Left renal cortex interstitium (tissue), 4 donors: ENCODE data around the gene MEX3B. TPM values are rescaled to one million over a fixed set of nuclear protein-coding genes. Genes with fewer than 3 reads are reported as not detected.

Source experiments
- DNase-seq, 4 donors: peaks; one replicate each; pipeline ENCODE4 v3.0.0-alpha.2; 2013; ENCODE audit warnings: low read depth in 4 of 4, low spot score in 2 of 4, missing footprints in 1 of 4
- polyA plus RNA-seq, 4 donors: library from polyadenylated mRNA; unstranded; fragments of 120-200 nt; gene quantifications; one replicate each; pipeline ENCODE4 v1.2.1, GENCODE V29; 2013; ENCODE audit not compliant: insufficient read length in 4 of 4

MEX3B gene
- polyA plus RNA-seq = 10 to 100 TPM; 11.7 to 22.5 (median 17.6) TPM

GRCh38 chr15:82045892-82046665 lies at the start of gene MEX3B:
MEX3B (minus strand) TSS chr15:82046018; CDS start chr15:82045705, 313 bp downstream.
- DNase-seq = peak; percentile 83 to 92 (median 87)

- no peak for DNase-seq
These were observed 48.0 kb upstream of the MEX3B start for GRCh38 chr15:82093774-82094211.

GRCh38 chr15:82093325-82093724 lies 47.5 kb upstream of the MEX3B start:
- no peak for DNase-seq

DNA sequence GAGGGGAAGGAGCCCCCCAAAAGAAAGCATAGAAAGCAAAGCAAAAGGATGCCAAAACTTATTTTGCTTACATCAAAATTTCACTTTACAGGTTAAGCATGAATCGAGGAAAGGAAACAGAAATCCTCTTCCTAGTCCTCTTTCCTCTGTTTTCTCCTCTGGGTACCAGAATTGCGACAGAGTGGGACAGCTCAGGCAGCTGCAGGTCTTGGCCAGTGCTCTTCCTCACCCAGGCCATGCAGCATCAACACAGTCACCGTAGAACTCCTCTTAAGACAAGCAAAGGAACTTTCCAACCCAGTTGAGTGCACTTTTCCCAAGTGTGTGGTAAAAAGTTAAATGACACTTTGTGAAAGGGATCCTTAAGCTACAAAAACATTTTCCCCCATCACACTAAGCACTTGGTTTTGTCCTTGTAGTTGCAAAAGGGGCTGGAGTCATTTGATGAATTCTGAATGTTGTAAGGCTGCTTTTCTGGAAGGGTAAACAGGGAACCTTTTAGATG lies 45.9 kb upstream of the MEX3B start:
- DNase-seq = no peak

DNA sequence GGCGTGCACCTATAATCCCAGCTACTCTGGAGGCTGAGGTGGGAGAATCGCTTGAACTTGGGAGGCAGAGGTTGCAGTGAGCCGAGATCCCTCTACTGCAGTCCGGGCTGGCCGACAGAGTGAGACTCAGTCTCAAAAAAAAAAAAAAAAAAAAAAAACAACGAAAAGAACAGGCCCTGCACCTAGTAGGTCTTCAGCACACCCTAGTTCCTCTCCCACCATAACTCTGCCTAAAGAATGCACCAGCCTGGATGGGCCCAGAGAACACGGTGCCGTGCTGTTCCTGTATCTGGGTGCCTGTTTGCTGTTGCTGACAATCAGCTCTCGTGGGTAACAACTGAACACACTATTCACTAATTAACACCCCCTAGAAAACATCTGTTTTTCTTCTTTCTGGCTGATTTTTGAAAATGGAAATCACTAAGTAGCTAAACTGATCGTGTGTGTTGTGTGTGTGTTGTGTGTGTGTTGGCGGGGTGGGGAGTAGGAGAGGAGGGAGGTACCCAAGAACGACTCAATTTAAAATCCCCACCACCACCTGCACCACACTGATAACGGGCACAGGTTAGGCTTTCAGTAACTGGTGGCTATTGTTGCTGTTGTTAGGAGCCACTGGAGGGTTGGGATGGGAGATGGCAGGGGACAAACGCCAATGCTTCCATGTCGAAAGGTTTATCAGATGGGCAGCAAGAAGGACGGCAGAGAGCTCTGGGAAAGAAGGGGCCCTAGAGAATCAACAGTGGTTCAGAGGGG lies 40.6 kb upstream of the MEX3B start:
- no peak for DNase-seq

- DNase-seq = no peak
These were observed 36.3 kb upstream of the MEX3B start for GRCh38 chr15:82081914-82082762.

- DNase-seq = no peak
These were observed 35.0 kb upstream of the MEX3B start for GRCh38 chr15:82080774-82081173.

DNA sequence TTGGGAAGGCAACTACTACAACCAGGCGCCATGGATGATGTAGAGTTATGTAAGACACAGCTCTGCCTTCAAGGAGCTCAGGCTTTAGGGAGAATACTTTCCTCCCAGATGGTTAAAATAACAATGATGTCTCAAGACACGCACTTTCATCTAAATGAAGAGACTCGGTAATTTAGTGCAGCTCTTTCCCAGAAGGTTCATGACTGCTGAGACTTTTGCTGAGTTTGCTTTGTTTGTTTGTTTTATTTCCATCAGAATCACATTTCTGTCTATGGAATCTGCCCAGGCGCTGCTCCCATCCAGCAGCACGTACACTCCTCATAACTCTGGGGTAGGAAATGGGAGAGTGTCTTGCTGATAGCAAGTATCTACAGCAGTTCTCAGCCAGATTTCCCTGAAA lies 33.9 kb upstream of the MEX3B start:
- no peak for DNase-seq

DNA sequence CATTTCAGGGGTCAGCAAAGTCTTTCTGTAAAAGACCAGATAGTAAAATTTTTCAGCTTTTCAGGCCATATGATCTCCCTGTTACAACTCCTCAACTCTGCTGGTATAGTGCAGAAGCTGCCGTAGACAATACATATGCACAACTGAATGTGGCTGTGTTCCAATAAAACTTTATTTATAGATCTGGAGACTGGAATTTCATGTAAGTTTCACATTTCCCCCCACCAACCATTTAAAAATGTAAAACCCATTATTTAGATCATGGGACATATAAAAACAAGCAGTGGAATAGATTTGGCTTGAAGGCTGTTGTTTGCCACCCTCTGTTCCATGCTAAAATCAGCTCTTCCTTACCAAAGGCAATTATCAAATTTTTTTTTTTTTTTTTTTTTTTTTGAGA lies 28.8 kb upstream of the MEX3B start:
- no peak for DNase-seq

DNA sequence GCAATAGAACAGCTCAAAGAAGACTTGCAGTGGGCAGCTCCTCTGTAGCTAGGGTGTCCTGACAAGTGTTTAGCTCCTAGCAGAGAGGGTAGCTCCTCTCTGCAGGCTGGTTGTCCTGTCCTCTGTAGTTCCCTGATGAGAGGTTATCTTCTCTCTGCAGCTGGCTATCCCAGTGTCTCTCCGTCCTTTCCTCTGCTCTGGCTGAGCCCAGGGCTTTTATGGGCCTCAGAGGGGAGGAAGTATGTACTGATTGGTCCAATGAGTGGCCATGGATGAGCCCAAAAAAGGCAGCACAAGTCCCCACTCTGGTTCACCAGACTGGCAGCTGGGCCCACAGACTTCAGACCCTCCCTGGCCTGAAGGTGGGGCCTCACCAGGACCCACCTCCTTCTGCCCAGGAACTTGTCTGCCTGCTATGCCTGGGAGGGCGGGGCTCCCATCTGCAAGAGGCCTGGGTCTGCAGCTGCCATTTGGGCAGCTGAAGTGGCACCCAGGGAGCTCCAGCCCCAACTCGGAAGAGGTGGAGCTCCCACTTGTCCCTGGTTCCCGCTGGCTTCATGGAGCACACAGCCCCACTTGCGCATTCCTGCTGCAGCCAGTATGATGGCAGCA lies 27.2 kb upstream of the MEX3B start:
- no peak for DNase-seq

GRCh38 chr15:82066455-82066854 lies 20.6 kb upstream of the MEX3B start:
- DNase-seq = no peak

GRCh38 chr15:82064824-82065223 lies 19.0 kb upstream of the MEX3B start:
- no peak for DNase-seq

DNA sequence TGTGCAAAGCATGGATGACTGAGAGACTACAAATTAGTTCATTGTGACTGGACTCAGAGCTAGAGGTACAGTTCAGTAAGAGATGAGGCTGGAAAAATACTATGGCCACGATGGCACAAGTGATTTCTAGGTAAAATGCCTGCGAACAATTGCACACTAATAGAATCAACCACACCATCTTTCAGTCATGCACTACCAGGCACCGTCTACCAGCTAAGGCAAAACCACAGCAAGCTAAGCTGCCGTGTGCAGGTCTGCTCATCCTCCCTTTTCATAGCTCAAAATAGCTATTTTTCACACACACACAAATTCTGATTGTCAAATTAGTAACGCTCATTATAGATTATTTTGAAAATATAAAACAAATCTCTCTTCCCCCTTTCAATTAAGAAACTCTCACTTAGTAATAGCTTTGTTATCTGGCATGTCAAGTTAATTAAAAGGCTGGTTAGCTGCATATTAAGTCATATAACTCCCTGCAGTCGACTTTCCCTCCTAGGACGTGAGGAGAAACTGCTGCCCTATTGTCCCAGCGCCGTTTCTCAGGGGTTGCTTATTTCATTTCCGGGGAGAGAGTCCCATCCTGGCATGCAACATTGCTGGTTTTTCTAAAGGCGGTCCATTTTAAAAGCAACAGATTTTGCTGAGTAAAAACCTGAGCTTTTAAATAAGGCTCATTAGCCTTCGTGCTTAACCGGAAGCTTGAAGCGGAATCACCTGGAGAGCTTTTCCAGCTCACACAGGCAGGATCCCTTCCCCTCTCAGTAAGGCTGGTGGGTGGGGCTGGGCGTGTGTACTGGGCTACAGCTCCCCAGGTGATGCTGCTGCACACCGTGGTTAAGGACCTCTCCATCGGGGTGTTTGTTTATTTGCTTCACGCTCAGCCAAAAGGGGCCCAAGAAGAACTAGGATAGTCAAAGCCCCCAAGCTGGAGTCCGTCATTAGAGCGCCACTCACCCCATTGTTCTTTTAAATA lies 16.9 kb upstream of the MEX3B start:
- DNase-seq = no peak

DNA sequence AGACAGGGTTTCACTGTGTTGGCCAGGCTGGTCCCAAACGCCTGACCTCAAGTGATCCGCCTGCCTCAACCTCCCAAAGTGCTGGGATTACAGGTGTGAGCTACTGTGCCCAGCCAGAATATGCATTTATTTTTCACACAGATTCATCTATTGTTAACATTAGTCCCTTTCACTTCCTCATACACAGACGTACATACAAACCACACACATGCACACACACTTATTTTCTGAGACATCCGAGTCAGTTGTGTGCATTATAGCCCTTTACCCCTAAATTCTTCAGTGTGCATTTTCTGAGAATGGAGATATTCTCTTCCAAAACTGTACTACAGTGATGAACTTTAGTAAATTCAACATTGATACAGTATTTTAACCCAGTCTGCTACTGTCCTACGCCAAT lies 15.0 kb upstream of the MEX3B start:
- DNase-seq = no peak

DNA sequence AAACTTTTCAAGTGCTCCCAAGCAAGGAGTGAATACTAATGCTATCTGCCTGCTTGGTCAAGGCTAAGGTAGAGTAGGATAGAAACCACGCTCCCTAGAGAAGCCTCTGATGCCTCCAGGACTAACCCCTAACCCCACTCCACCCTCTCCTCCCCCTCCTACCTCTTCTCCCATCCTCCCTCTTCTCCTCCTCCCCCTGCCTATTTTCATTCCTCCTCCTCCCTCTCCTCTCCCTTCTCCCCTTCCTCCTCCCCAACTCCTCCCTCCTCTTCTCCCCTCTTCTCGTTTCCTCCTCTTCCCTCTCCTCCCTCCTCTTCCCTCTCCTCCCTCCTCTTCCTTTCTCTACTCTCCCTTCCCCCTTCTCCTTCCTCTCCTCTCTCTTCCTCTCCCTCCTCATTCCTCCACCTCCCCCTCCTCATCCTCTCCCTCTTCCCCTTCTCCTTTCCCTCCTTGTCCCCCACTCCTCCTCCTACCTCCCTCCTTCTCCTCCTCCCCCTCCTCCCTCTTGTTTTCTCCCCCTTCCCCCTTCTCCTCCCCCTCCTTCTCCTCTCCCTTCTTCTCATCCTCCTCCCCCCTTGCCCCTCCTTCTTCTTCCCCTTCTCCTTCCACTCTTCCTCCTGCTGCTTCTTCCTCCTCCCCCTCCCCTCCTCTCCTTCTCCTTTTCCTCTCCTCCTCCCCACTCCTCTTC lies 12.8 kb upstream of the MEX3B start:
- no peak for DNase-seq

GRCh38 chr15:82058026-82058425 lies 12.2 kb upstream of the MEX3B start:
- no peak for DNase-seq

GRCh38 chr15:82056958-82057823 lies 11.4 kb upstream of the MEX3B start:
- DNase-seq = no peak

DNA sequence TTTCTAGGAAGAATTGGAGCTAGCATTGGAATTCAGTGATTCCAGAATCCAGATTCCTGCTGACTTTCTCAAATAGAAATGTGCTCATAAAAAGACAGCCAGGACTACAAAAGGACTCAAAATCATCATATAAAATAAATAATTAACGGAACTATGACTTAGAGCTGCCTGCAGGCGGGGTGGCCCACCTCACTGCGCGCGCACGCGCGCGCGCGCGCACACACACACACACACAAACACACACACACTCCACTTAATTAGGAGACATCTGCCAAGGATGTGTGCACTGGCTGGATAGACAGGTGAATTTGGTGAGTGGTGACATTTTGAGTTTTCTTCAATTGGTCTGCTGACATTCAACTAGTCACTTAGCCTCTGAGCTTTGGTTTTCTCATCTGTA lies 6.9 kb upstream of the MEX3B start:
- no peak for DNase-seq
